Pancreas (tissue), 10 donors: ENCODE results near the gene MTARC1. TPM values are rescaled to one million over a fixed set of nuclear protein-coding genes. Genes with fewer than 3 reads are reported as not detected.

Experiments
- ATAC-seq, 4 donors: fragments of 200-7000 bp; cut with Tn5 transposase; one replicate each; pipeline versions ENCODE4 v1.8.0 to v1.9.1; 2020; ENCODE audit warnings: mild to moderate bottlenecking in 4 of 4, moderate library complexity in 4 of 4
- DNase-seq, 6 donors: peaks; one replicate each; pipeline ENCODE4 v3.0.0-alpha.2; 2020
- FAIRE-seq: peaks from 2 replicates; lab custom pipeline; 2012; peaks lifted over from hg19 to GRCh38; lab: Jason Lieb, UNC
- H3K27ac ChIP-seq, 4 donors: fragments of 200-600 bp; sonication (generic); 1 replicate in 3 of 4; 2 replicates in 1 of 4; pipeline versions ENCODE4 v1.5.0 to v1.8.0; 2020
- H3K27me3 ChIP-seq, 4 donors: fragments of 200-600 bp; one replicate each; pipeline ENCODE4 v1.8.0; 2021
- H3K36me3 ChIP-seq, 3 donors: fragments of 200-600 bp; sonication (generic) in 1 of 3; one replicate each; pipeline versions ENCODE4 v1.5.0 to v1.8.0; 2020 to 2021
- H3K4me1 ChIP-seq, 3 donors: fragments of 200-600 bp; one replicate each; pipeline ENCODE4 v1.8.0; 2021
- H3K4me3 ChIP-seq, 4 donors: fragments of 200-600 bp; sonication (generic) in 2 of 4; one replicate each; pipeline versions ENCODE4 v1.5.0 to v1.8.0; 2020 to 2021
- H3K9me3 ChIP-seq, 4 donors: fragments of 200-600 bp; one replicate each; pipeline ENCODE4 v1.8.0; 2021
- CTCF ChIP-seq, 4 donors: fragments of 200-600 bp; sonication (generic) in 3 of 4; IDR thresholded peaks; one replicate each; pipeline versions ENCODE4 v1.5.0 to v1.8.0; 2021; ENCODE audit warnings: antibody characterized with exemption in 4 of 4
- WGBS, 2 donors: extraction: QIAGEN DNeasy Blood & Tissue Kit; methylation state at CpG; one replicate each; pipeline ENCODE4 v1.1.7; 2013; 5-methylcytosine and 5-hydroxymethylcytosine counted together
- intact Hi-C, 3 donors: fragments of 100-400 bp; cut with DNase I; formaldehyde crosslinking; loops; one replicate each; pipeline versions ENCODE4 v1.11.1 to v1.14.2; 2022
- polyA plus RNA-seq, 2 donors: library from polyadenylated mRNA; stranded (reverse); fragments of 200-250 nt; gene quantifications; one replicate each; pipeline ENCODE4 v1.2.3, GENCODE V29; 2013
- total RNA-seq, 6 donors: library from RNA; stranded (reverse); fragmentation: NEBNext Ultra II Directional in 4 of 6; extraction: Animal tissue kit (Norgen Biotek cat#: 25700) in 4 of 6; gene quantifications; one replicate each; pipeline versions ENCODE4 v1.2.1 to v1.2.4, GENCODE V29; 2021 to 2023
- donor health status: healthy with polysubstance abuse.
- donor health status: DM: no; HTN: no; CAD: no; lungs with moderate emphysema.
- donor health status: DM: no; HTN: no; CAD: no.
- donor health status: control.
- donor health status: control.
- donor health status: Bipolar disorder and iron deficiency.
- donor health status: DM: yes; HTN: yes; CAD: no.
- donor health status: DM: no; HTN: no; CAD: no.
- donor health status: DM: no; HTN: no; CAD: no.
- donor health status: DM: yes; HTN: yes; CAD: no.

The MTARC1 gene
- total and polyA plus RNA-seq, 8 donors, result 2.5 to 10.8 (median 7.1) TPM

- H3K27me3 ChIP-seq, result no peaks in the 10 kb centered on the region
- H3K9me3 ChIP-seq, result no peaks in the 10 kb centered on the region
- H3K36me3 ChIP-seq, result no peaks in the 10 kb centered on the region
- no peak overlapping the region for H3K4me3 ChIP-seq
- 80 to 84% methylated on average over 11 of the region's 11 CpGs for WGBS, 2 donors
- no peak for FAIRE-seq
- no peak for DNase-seq
- ATAC-seq, result no peak
- no peaks in the 10 kb centered on the region for H3K4me1 ChIP-seq
- TF ChIP-seq CTCF (IDR thresholded peaks at IDR 0.05), result no peak
- intact Hi-C loops, result no loop called here
- H3K27ac ChIP-seq, result no peak overlapping the region
Measured at GRCh38 chr1:220808345-220809186, 21.9 kb downstream of the MTARC1 start.

GRCh38 chr1:220809187-220809550 is 22.5 kb downstream of the MTARC1 start:
- intact Hi-C loops, result no loop called here
- no peaks in the 10 kb centered on the region for H3K27me3 ChIP-seq
- TF ChIP-seq CTCF (IDR thresholded peaks at IDR 0.05), result no peak
- no peak for ATAC-seq
- H3K4me3 ChIP-seq, result no peak overlapping the region
- FAIRE-seq, result no peak
- H3K36me3 ChIP-seq, result no peaks in the 10 kb centered on the region
- H3K9me3 ChIP-seq, result no peaks in the 10 kb centered on the region
- H3K27ac ChIP-seq, result no peak overlapping the region
- WGBS, 2 donors, result 77 to 84% methylated on average over 6 of the region's 6 CpGs
- DNase-seq, result no peak
- no peaks in the 10 kb centered on the region for H3K4me1 ChIP-seq

- intact Hi-C loops, result no loop called here
- DNase-seq (no peak), ATAC-seq (no peak), FAIRE-seq (no peak)
- Histone ChIP-seq H3K9me3 (no peaks in the 10 kb centered on the region), H3K4me3 (no peak overlapping the region), H3K4me1 (no peaks in the 10 kb centered on the region), H3K36me3 (no peaks in the 10 kb centered on the region), H3K27ac (no peak overlapping the region), H3K27me3 (no peaks in the 10 kb centered on the region)
- TF ChIP-seq CTCF (IDR thresholded peaks at IDR 0.05), result no peak
- 79 to 85% methylated on average over 8 of the region's 8 CpGs for WGBS, 2 donors
Measured at GRCh38 chr1:220809704-220810103, 23.0 kb downstream of the MTARC1 start.

GRCh38 chr1:220810179-220810653 is 23.5 kb downstream of the MTARC1 start:
- WGBS, 2 donors, result 10 to 14% methylated on average over 20 of the region's 20 CpGs
- peak overlapping the region in 2 of 4 donors; percentile 22 to 39 for H3K4me3 ChIP-seq
- peak; percentile 80 to 95 (median 92) for TF ChIP-seq CTCF (IDR thresholded peaks at IDR 0.05)

GRCh38 chr1:220810963-220811362 is 24.2 kb downstream of the MTARC1 start:
- FAIRE-seq, result no peak
- intact Hi-C loops, result no loop called here
- ATAC-seq, result no peak

More at GRCh38 chr1:220810179-220810653, 23.5 kb downstream of the MTARC1 start:
- FAIRE-seq, result no peak
- DNase-seq, result peak; percentile 70 to 92 (median 80)
- no peak overlapping the region for H3K27ac ChIP-seq
- no peaks in the 10 kb centered on the region for H3K4me1 ChIP-seq
- intact Hi-C loops, result no loop called here
- H3K9me3 ChIP-seq, result no peaks in the 10 kb centered on the region
- no peaks in the 10 kb centered on the region for H3K27me3 ChIP-seq
- peak; percentile 92 to 100 (median 98) for ATAC-seq
- no peaks in the 10 kb centered on the region for H3K36me3 ChIP-seq

More at GRCh38 chr1:220810963-220811362, 24.2 kb downstream of the MTARC1 start:
- Histone ChIP-seq H3K9me3 (no peaks in the 10 kb centered on the region), H3K27me3 (no peaks in the 10 kb centered on the region), H3K4me3 (no peak overlapping the region), H3K27ac (no peak overlapping the region), H3K36me3 (no peaks in the 10 kb centered on the region), H3K4me1 (no peaks in the 10 kb centered on the region)
- no peak for DNase-seq
- 94 to 99% methylated on average over 2 of the region's 2 CpGs for WGBS, 2 donors
- no peak for TF ChIP-seq CTCF (IDR thresholded peaks at IDR 0.05)
